H1 (cell line): ENCODE measurements around the gene BARX1. TPM values are rescaled to one million over a fixed set of nuclear protein-coding genes. Genes with fewer than 3 reads are reported as not detected.

Experiments
- CREB1 ChIP-seq: IDR thresholded peaks from 2 replicates; pipeline ENCODE4 v1.6.1; 2012; ENCODE audit warnings: inconsistent platforms
- EGR1 ChIP-seq: IDR thresholded peaks from 2 replicates; pipeline ENCODE4 v1.6.1; 2011; ENCODE audit warnings: low read depth, low read length, borderline replicate concordance
- JUND ChIP-seq: IDR thresholded peaks from 2 replicates; pipeline ENCODE4 v1.6.1; 2011; ENCODE audit warnings: mild to moderate bottlenecking, improper control_type of control experiment, low read length
- RBBP5 ChIP-seq: IDR thresholded peaks from 2 replicates; pipeline ENCODE4 v1.7.1; 2012; ENCODE audit warnings: low read depth, mild to moderate bottlenecking, inconsistent platforms, low read length, moderate library complexity, borderline replicate concordance
- SIX5 ChIP-seq: IDR thresholded peaks from 2 replicates; pipeline ENCODE4 v1.6.1; 2011; ENCODE audit warnings: mild to moderate bottlenecking, low read depth, low read length
- SRF ChIP-seq: IDR thresholded peaks from 2 replicates; pipeline ENCODE4 v1.6.1; 2011; ENCODE audit warnings: mild to moderate bottlenecking, low read depth, low read length, moderate library complexity
- polyA plus RNA-seq, 7 experiments: library from polyadenylated mRNA; depleted of rRNA in 3 of 7; stranded (reverse) in 5 of 7; unstranded in 2 of 7; fragments of >200 nt in 5 of 7; fragments of 200-250 nt in 2 of 7; gene quantifications; 1 replicate in 5 of 7; 2 replicates in 1 of 7; 4 replicates in 1 of 7; pipeline versions ENCODE4 v1.2.1 to v1.2.3, GENCODE V29; 2011 to 2013; ENCODE audit warnings: missing spikeins in 2 of 7, mixed read lengths in 2 of 7
- total RNA-seq: library from RNA; stranded (reverse); fragmentation: NEBNext Ultra II Directional; extraction: Animal tissue kit (Norgen Biotek cat#: 25700); gene quantifications from 2 replicates; pipeline ENCODE4 v1.2.1, GENCODE V29; 2021

The BARX1 gene
- total and polyA plus RNA-seq, 2 of the 8 experiments (the other 6 are each of a cell fraction or from before 2014, with no cell fraction given) = 0.79 to 2.6 TPM

DNA sequence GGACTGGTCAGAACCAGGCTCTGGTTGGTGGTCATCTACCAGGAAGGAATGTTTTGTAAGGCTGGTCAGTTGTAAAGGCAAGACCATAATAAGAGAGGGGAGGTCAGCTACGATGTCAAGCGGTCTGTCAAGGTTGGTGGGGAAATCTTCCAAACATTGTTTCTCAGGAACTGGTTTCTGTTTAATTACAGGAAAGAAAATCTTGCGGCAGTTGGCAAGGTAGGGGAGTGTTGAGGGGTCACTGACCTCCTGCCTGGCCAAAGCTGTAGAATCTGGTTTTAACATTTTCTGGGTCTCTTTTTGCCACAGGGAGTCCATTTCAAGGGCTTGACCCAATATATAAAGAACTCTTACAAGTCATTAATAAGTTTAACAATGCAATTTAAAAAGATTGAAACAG, 39.0 kb upstream of the BARX1 start (continued):
- TF ChIP-seq RBBP5 (no peak), CREB1 (no peak), SIX5 (no peak), JUND (no peak), EGR1 (no peak), SRF (no peak)
- TF ChIP-seq, all 59 proteins: peak for 0
